Esophagus mucosa (tissue), 1 donor: ENCODE measurements around the gene FGF22. TPM values are rescaled to one million over a fixed set of nuclear protein-coding genes. Genes with fewer than 3 reads are reported as not detected.
"Not testable (repeated sequence)": the region's sequence is repeated elsewhere in the genome, so short reads cannot be mapped to it uniquely, and the experiment has no call there.

ENCODE experiments used
- ATAC-seq: fragments of 200-7000 bp; cut with Tn5 transposase; one replicate; pipeline ENCODE4 v1.9.1; 2020
- total RNA-seq: library from RNA; stranded (reverse); gene quantifications from one replicate; pipeline ENCODE4 v1.2.4, GENCODE V29; 2023
- donor health status: DM: yes; HTN: yes; CAD: no.

FGF22 gene
- total RNA-seq: 0.12 TPM

DNA sequence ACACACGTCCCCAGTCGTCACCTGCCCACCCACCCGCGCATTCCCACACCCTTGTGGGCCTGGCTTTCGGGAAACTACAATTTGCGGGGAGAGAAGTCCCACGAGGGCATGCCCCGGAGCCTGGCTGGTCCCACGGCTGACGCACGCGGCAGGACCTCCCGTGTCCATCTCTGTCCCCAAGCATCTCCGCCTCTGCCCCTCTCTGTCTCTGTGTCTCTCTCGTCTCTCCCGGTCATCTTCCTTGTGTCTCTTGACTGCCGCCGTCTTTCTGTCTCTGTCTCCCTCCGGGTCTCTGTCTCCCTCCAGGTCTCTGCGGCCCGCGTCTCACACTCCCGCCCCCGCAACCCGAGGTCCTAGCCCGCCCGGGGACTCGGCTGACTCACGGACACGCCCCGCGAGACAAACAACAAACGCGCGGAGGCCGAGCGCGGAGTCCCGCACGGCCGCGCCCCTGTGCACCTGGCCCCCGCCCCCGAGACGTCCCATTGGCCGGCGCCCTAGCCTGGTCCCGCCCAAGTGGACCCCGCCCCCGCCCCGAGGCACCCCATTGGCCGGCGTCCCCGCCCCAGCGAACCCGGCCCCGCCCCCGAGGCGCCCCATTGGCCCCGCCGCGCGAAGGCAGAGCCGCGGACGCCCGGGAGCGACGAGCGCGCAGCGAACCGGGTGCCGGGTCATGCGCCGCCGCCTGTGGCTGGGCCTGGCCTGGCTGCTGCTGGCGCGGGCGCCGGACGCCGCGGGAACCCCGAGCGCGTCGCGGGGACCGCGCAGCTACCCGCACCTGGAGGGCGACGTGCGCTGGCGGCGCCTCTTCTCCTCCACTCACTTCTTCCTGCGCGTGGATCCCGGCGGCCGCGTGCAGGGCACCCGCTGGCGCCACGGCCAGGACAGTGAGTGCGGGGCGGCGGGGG lies at the start of gene FGF22:
Gene FGF22, plus strand, starts transcription at position 627 of the 908 bp plus-strand sequence. Its CDS starts 47 bp downstream, at position 674.
- ATAC-seq: peak; percentile 85

DNA sequence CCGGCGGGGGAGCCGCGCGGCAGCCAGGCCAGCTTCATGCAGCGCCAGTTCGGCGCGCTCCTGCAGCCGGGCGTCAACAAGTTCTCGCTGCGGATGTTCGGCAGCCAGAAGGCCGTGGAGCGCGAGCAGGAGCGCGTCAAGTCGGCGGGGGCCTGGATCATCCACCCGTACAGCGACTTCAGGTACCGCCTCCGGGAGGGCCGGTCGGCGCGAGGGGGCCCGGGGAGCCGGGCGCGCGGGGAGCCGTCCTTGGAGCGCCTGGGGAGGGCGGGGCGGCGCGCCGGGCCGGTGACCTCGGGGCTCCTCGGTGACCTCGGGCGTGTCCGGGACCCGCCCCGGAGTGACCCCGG lies 49.3 kb upstream of the FGF22 start:
- ATAC-seq: no peak

DNA sequence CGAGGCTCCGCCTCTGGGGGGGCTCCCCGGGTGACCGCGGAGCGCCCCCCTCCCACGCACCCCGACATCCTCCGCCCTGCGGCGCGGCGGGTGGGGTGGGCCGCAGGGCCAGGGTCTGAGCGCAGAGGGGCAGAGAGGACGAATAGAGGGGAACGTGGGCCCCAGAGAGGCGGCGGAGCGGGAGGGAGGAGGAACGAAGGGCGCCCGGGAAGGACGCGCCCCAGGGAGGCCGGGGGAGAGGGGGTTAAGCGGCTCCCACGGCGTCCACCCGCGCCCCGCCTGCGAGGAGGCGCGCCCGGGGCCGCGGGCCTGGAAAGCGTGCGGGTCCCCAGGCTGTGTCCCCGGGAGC lies 49.0 kb upstream of the FGF22 start:
- no peak for ATAC-seq

DNA sequence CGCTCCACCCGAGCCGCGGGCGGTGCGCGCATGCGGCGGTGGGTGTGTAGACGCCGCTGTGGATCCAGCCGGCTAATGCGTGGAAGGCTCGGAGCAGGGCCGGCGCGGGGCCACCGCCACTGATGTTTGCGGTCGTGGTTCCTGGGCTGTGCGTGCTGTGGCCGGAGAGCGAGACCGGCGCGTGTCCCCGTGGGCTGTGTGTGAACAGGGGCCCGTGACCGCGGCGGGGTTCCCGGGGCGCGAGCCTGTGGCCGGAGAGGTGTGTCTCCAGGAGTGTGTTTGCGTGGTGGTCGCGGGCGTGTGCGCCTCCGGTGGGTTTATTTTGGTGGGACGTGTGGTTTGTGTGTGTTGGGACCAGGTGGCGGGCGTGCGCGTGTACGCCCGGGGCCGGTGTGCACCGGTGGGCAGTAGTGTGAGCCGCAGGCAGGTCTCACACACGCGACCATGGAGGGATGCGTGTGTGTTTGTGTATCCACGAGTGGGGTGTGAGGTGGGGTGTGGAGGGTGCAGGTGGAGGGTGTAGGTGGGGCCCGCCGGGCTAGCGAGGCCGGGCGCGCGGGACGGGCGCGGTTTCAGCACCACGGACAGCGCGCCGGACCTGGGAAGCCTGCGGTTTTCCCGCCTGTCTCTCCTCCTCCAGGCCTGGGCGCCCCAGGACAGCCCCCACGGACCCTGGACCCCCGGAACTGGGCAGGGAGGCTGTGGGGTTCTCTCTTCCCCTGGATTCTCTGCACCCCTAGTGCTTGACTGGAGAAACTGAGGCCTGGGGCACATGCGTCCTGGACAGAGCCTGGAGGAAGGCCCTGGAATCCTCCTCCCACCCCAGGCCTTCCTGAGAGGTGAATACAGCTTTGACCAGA lies 48.4 kb upstream of the FGF22 start:
- peak; percentile 16 for ATAC-seq

DNA sequence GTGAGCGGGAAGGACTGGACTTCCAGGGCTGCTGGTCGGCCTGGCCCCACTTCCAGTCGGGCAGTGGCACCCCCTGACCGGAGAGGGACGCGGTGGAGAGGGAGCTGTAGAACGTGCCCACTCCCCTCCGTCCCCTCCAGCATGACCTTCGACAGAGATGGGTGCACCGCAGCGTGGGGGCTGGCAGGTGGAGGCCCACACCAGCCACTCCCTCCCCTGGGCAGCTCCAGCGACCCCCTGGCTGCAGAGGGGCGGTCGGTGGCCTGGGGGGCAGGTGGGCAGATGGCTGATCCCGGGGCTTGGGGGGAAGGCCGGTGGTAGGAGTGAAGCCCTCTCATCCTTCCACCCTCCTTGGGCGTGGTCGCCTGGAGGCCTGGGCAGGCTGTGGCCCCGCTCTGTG lies 47.6 kb upstream of the FGF22 start:
- ATAC-seq: no peak

DNA sequence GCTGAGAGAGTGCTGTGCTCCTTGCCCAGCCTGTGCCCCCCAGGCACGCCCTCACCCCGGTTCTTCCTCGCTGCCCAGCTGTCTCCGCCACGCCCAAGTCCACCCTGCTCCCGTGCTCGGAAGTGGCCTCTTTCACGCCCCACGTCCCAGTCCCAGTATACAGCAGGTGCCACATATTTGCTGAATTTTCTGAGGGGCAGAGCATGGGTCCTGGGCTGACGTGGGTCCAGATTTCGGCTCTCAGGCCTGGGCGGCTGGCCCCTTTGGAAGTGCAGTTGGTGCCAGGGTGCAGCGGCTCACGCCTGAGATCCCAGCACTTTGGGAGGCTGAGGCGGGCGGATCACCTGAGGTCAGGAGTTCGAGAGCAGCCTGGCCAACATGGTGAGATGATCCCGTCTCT lies 46.6 kb upstream of the FGF22 start:
- no peak for ATAC-seq

DNA sequence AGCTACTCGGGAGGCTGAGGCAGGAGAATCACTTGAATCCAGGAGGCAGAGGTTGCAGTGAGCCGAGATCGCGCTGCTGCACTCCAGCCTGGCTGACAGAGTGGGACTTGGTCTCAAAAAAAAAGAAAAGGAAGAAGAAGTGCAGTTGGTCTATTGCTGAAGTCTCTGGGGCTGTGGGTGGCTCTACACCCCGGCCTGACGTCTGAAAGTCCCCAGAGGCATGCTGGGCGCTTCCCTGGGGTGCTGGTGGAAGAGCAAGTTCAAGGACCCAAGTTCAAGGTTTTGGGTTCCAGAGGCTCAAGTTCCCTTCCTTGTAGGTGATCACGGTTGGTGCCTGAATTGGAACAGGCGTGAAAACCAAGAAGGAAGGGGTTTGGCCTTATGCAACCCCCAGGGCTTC lies 46.2 kb upstream of the FGF22 start:
- ATAC-seq: no peak

DNA sequence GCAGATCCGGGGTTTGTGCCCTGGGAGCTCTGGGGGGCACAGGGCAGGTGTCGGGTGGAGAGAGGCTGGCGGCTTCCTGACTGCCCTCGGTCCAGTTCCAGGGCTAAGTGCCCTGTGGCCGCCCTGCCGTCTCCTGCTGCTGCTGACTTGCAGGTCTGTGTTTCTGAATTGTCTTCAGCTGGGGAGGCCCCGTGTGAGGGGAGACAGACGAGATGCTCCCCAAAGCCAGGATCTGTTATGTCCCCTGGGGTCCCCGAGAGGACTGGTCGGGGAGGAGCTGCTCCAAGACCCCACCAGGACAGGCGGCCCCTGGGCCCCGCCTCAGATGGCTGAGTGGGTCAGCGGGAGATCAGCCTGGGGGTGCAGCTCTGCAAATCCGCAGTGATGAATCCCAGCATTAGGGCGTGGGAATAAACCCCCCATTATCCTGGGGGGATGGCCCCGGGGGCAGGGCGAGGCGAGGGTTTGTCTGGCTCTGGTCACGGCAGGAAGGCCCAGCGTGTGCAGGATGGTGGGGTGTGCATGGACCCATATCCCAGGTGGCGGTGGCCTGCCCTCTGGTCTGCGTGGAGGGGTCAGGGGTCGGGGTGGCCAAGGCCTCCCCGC lies 45.3 kb upstream of the FGF22 start:
- no peak for ATAC-seq

DNA sequence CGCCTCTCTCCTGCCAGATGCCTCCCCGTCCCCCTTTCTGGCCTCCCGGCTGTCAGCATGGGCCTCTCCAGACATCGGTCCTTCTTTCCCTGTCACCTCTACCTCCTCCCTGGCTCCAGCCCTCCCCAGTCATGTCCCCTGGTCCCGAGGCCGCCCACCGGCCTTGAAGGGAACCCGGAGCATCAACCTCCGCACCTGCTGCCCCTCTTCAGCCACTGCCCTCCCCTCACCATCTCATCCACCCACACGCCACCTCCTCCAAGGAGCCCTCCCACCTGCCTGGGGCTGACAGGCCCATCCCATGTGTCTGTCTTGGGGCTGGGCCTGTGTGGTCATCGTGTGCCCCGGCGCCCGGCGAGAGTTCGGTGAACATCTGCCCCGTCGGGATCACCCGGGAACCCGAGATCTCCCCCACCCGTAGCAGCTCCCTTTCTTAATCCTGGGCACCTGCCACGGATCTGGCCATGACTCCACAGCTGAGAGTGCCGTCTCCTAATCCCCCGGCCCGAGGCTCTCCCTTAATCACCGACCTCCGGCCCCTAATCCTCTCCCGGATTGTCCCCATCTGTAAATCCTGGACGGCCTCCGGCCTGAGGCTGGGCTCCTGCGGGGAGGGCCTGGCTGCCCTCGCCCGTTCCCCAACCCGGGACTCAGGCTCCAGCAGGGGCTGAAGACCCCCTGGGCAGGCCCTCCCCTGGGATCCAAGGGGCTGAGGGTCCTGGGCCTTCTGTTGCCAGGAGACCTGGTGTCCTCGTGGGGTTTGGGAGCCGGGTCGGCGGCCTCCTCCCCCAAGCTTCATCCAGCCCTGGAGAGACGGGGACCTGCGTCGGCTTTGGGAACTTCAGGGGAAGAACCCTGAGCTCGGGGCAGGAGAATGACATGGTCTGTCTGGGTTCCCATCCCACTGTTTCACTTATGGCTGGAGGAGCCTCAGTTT lies 44.1 kb upstream of the FGF22 start:
- no peak for ATAC-seq

DNA sequence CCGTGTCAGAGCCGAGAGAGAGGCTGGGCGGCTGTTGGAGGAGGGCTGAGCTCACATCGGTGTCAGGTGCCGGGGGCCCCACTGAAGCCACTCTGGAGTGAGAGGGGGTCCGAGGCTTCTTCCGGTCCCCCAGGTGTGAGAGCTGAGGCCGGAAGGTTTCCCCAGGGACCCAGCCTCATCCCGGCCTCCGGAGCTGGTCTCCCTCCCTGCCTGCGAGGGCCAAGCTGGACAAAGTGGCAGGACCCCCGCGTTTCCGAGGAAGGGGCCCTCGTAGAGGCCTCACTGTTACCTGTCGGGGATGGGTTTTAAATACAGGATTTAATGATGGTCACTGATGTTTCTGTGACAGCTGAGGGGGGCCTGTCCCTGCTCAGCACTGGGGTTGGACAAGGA lies 43.4 kb upstream of the FGF22 start:
- ATAC-seq: no peak

DNA sequence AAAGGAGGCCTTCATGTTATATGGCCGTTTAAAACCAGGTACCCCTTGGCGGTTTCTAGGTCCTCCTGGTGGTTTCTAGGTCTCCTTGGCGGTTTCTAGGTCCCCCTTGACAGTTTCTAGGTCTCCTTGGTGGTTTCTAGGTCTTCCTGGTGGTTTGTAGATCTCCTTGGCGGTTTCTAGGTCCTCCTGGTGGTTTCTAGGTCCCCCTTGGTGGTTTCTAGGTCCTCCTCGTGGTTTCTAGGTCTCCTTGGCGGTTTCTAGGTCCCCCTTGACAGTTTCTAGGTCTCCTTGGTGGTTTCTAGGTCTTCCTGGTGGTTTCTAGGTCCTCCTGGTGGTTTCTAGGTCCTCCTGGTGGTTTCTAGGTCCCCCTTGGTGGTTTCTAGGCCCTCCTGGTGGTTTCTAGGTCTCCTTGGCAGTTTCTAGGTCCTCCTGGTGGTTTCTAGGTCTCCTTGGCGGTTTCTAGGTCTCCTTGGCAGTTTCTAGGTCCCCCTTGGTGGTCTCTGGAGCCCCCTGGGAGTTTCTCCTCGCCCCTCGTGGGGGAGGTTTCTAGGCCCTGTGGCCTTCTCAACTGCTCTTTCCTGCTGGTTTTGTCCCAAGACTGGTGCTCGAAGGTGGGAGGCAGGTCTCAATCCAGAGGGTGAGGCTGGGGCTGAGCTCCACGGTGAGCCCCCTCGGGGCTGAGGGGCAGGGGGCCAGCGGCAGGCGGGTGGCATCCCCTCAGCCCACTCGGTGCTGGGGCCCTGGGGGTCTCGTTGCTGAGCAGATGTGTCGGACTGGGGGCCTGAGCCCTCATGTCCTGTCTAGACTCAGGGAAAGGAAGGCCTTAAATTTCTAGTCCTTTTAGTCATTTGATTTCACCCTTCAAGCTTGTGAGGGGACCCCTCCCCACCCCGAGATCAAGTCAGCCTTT lies 42.0 kb upstream of the FGF22 start:
- no peak for ATAC-seq

DNA sequence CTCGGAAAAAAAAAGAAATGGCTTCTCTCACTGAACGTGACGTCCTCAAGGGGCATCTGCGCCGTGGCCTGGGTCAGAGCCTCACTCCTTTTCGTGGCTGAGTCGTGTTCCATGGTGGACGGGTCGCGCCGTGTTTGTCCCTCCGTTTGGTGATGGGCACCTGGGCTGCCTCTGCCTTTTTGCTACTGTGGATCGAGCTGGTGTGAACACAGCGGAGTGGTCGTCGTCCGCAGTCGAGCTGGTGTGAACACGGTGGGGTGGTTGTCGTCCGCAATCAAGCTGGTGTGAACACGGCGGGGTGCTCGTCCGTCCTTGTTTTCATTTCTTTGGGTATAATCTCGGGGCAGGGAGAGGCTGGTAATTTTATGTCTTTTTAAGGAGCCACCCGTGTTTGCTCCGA lies 38.4 kb upstream of the FGF22 start:
- ATAC-seq: no peak

DNA sequence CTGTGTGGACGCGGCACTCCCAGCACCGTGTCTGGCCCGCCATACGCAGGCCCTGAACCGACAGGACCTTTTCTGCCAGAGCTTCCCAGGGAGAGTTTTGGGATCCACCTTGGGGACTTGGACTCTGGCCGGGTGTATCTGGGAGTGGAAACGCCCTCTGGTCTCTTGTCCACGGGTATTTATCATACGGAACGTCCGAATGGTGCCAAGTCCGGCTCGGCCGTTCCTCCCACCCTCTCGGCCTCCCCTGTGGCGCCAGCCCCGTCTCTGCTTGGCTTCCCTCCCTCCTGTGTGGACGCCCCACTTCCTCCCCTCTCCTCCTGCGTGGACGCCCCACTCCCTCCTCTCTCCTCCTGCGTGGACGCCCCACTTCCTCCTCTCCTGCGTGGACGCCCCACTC lies 37.9 kb upstream of the FGF22 start:
- ATAC-seq: no peak

DNA sequence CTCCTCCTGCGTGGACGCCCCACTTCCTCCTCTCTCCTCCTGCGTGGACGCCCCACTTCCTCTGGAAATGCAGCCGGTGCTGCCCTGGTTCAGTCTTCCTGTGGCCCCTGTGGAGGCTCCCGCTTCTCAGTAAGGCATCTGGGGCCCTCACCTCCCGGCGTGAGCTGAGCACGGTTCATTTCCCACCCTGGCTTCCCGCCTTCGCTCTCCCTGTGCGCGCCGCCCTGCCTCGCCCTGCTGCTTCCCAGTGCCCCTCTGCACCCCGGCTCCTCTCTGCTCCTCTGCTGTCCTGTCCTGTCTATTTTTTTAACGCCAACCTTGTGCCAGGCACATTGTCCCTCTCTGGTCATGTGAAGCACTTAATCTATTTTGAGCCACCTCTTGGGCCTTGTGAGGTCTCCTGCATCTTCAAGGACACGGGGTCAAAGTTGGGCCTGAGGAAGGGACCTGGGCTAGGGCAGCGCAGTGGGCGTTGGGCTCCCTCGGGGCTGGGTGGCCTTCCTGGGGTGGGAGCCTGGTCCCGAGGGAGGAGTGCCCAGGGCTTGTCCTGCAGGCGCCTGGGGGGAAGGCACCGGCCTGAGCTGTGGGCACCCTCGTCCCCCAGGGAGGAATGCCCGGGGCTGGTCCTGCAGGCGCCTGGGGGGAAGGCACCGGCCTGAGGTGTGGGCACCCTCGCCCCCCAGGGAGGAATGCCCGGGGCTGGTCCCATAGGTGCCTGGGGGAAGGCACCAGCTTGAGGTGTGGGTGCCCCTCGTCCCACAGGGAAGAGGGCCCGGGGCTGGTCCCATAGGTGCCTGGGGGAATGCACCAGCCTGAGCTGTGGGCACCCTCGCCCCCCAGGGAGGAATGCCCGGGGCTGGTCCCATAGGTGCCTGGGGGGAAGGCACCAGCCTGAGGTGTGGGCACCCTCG lies 37.0 kb upstream of the FGF22 start:
- no peak for ATAC-seq

DNA sequence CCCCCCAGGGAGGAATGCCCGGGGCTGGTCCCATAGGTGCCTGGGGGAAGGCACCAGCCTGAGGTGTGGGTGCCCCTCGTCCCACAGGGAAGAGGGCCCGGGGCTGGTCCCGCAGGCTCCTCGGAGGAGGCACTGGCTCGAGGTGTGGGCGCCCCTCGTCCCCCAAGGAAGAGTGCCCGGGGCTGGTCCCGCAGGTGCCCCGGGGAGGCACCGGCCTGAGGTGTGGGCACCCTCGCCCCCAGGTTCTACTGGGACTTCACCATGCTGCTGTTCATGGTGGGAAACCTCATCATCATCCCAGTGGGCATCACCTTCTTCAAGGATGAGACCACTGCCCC lies 36.4 kb upstream of the FGF22 start:
- ATAC-seq: not testable (repeated sequence)

DNA sequence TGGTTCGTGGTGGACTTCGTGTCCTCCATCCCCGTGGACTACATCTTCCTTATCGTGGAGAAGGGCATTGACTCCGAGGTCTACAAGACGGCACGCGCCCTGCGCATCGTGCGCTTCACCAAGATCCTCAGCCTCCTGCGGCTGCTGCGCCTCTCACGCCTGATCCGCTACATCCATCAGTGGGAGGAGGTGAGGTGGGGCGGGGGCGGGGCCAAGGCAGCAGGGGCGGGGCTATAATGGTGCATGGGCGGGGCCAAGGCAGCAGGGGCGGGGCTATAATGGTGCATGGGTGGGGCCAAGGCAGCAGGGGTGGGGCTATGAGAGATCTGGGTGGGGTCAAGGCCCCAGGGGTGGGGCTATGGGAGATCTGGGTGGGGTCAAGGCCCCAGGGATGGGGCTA lies 35.9 kb upstream of the FGF22 start:
- ATAC-seq: not testable (repeated sequence)

DNA sequence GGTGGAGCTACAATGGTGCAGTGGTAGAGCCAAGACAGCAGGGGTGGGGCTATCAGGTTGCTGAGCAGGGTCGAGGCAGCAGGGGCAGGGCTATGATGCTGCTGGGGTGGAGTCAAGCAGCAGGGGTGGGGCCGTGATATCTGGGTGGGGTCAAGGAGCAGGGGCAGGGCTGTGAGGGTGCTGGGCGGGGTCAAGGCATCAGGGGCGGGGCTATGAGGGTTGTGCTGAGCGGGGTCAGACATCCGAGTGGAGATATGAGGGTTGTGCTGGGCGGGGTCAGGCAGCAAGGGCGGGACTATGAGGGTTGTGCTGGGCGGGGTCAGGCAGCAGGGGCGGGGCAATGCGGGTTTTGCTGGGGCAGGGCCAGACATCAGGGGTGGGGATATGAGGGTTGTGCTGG lies 35.3 kb upstream of the FGF22 start:
- peak; percentile 40 for ATAC-seq

DNA sequence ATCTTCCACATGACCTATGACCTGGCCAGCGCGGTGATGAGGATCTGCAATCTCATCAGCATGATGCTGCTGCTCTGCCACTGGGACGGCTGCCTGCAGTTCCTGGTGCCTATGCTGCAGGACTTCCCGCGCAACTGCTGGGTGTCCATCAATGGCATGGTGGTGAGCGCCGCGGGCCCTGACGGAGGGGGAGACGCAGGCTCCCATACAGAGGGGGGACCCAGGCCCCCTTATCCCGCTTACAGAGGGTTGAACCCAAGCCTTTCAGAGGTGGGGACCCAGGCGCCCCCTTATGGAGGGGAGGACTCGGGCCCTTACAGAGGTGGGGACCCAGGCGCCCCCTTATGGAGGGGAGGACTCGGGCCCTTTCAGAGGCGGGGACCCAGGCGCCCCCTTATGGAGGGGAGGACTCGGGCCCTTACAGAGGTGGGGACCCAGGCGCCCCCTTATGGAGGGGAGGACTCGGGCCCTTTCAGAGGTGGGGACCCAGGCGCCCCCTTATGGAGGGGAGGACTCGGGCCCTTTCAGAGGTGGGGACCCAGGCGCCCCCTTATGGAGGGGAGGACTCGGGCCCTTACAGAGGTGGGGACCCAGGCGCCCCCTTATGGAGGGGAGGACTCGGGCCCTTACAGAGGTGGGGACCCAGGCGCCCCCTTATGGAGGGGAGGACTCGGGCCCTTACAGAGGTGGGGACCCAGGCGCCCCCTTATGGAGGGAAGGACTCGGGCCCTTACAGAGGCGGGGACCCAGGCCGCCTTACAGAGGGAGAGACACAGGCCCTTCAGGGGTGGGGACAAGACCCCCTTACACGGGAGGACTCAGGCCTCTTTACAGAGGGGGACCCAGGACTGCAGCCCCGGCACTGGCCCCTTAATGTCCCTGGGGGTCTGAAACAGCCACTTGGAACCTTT lies 34.4 kb upstream of the FGF22 start:
- not testable (repeated sequence) for ATAC-seq
